Keratinocyte (primary cell): ENCODE measurements around the gene DCUN1D1. TPM values are rescaled to one million over a fixed set of nuclear protein-coding genes. Genes with fewer than 3 reads are reported as not detected.
A peak's percentile ranks its signal among the peaks of the same experiment; 100 is the strongest.

ENCODE experiments used
- DNase-seq: peaks from one replicate; pipeline ENCODE4 v3.0.0-alpha.2; 2011; ENCODE audit warnings: low read depth, missing footprints, low spot score
- FAIRE-seq: peaks from 2 replicates; lab custom pipeline; 2011; peaks lifted over from hg19 to GRCh38; lab: Jason Lieb, UNC
- H2AFZ ChIP-seq: 2 replicates; pipeline ENCODE4 v1.6.0; 2012; ENCODE audit warnings: low read length, control low read depth, inconsistent platforms; ENCODE audit not compliant: control insufficient read depth
- H3K27ac ChIP-seq: 2 replicates; pipeline ENCODE4 v1.5.1; 2011; ENCODE audit warnings: low read length; ENCODE audit not compliant: control insufficient read depth, insufficient read depth
- H3K27me3 ChIP-seq: 3 replicates; pipeline ENCODE4 v1.6.0; 2011; ENCODE audit warnings: low read length; ENCODE audit not compliant: control insufficient read depth, insufficient read depth; ENCODE audit errors: extremely low read depth
- H3K36me3 ChIP-seq, 2 experiments: 2 replicates in 1 of 2; 3 replicates in 1 of 2; pipeline ENCODE4 v1.5.1; 2011; ENCODE audit warnings: low read length in 2 of 2, mild to moderate bottlenecking in 1 of 2; ENCODE audit not compliant: control insufficient read depth in 2 of 2, insufficient read depth in 2 of 2; ENCODE audit errors: extremely low read depth in 1 of 2
- H3K4me1 ChIP-seq: 3 replicates; pipeline ENCODE4 v1.5.1; 2011; ENCODE audit warnings: low read length; ENCODE audit not compliant: control insufficient read depth, insufficient read depth; ENCODE audit errors: extremely low read depth
- H3K4me2 ChIP-seq: 3 replicates; pipeline ENCODE4 v1.6.0; 2011; ENCODE audit warnings: low read depth, low read length; ENCODE audit not compliant: control insufficient read depth, insufficient read depth; ENCODE audit errors: extremely low read depth
- H3K4me3 ChIP-seq, 3 experiments: fragments of 200-600 bp in 1 of 3; sonication (generic) in 1 of 3; 2 replicates in 2 of 3; 3 replicates in 1 of 3; pipeline ENCODE4 v1.5.1; 2011 to 2016; ENCODE audit warnings: low read length in 3 of 3, mild to moderate bottlenecking in 3 of 3, control low read depth in 2 of 3, inconsistent platforms in 1 of 3, low read depth in 1 of 3, mixed read lengths in 1 of 3, mixed run types in 1 of 3, moderate library complexity in 1 of 3; ENCODE audit not compliant: control insufficient read depth in 2 of 3, insufficient read depth in 2 of 3; ENCODE audit errors: extremely low read depth in 1 of 3
- H3K79me2 ChIP-seq: 2 replicates; pipeline ENCODE4 v1.6.0; 2012; ENCODE audit warnings: low read length; ENCODE audit not compliant: control insufficient read depth, insufficient read depth
- H3K9ac ChIP-seq: 3 replicates; pipeline ENCODE4 v1.6.0; 2011; ENCODE audit warnings: low read length; ENCODE audit not compliant: control insufficient read depth, insufficient read depth; ENCODE audit errors: extremely low read depth
- H3K9me1 ChIP-seq: 3 replicates; pipeline ENCODE4 v1.6.0; 2011; ENCODE audit warnings: low read length; ENCODE audit not compliant: control insufficient read depth, insufficient read depth; ENCODE audit errors: extremely low read depth
- H3K9me3 ChIP-seq: 2 replicates; pipeline ENCODE4 v1.5.1; 2012; ENCODE audit warnings: low read depth, low read length; ENCODE audit not compliant: control insufficient read depth
- H4K20me1 ChIP-seq: 3 replicates; pipeline ENCODE4 v1.6.0; 2011; ENCODE audit warnings: low read length; ENCODE audit not compliant: control insufficient read depth, insufficient read depth; ENCODE audit errors: extremely low read depth
- CTCF ChIP-seq, 3 experiments: IDR thresholded peaks in 1 of 3; conservative IDR thresholded peaks in 1 of 3; optimal IDR thresholded peaks in 1 of 3; 2 replicates in 2 of 3; 3 replicates in 1 of 3; pipeline versions ENCODE3 to v1.5.1; 2011; ENCODE audit warnings: low read length in 3 of 3, mild to moderate bottlenecking in 3 of 3, moderate library complexity in 2 of 3, control low read depth in 1 of 3, inconsistent platforms in 1 of 3; ENCODE audit not compliant: insufficient read depth in 2 of 3; ENCODE audit errors: extremely low read depth in 1 of 3
- EZH2 ChIP-seq: IDR thresholded peaks from one replicate; pipeline ENCODE4 v1.6.1; 2012; ENCODE audit warnings: inconsistent platforms, mild to moderate bottlenecking, low read length, moderate library complexity
- dilution Hi-C: fragments of 300-500 bp; cut with MboI; formaldehyde crosslinking; loops from one replicate; pipeline ENCODE4 v1.7.0; 2020; ENCODE audit warnings: low sequenced_read_pairs; ENCODE audit not compliant: extremely low pct_ligation_motif_present
- polyA plus RNA-seq, 5 experiments: library from polyadenylated mRNA; depleted of rRNA in 3 of 5; stranded (reverse) in 3 of 5; stranded (forward) in 1 of 5; unstranded in 1 of 5; fragments of >200 nt; gene quantifications; 1 replicate in 1 of 5; 2 replicates in 3 of 5; 3 replicates in 1 of 5; pipeline versions ENCODE4 v1.2.1 to v1.2.3, GENCODE V29; 2011 to 2012; ENCODE audit warnings: missing spikeins in 2 of 5, low read depth in 1 of 5, low replicate concordance in 1 of 5

DCUN1D1 gene
- polyA plus RNA-seq, 1 donor (not counting 4 experiments of a cell fraction or from before 2014, with no cell fraction given) = 30.1 TPM

- H3K9me3 ChIP-seq = no peaks in the 10 kb centered on the region
- DNase-seq (no peak), FAIRE-seq (no peak)
- H3K9ac ChIP-seq = no peak overlapping the region
- no peaks in the 10 kb centered on the region for H3K79me2 ChIP-seq
- dilution Hi-C loops = no loop called here
- no peak overlapping the region for H3K4me3 ChIP-seq
- H3K4me2 ChIP-seq = no peak overlapping the region
- peak in 1 of 3 experiments; percentile 10 for TF ChIP-seq CTCF (optimal IDR thresholded peaks at IDR 0.05 in 1 of 3, IDR thresholded peaks at IDR 0.05 in 1 of 3, conservative IDR thresholded peaks at IDR 0.05 in 1 of 3; ENCODE audit: extremely low read depth in 1 of 3, insufficient read depth in 2 of 3, low read length in 3 of 3)
- no peak for TF ChIP-seq EZH2
- no peaks in the 10 kb centered on the region for H3K27me3 ChIP-seq
- H3K27ac ChIP-seq = no peak overlapping the region
- H3K36me3 ChIP-seq = peaks cover 3% of the 10 kb centered on the region in 2 experiments
- no peaks in the 10 kb centered on the region for H3K4me1 ChIP-seq
- H3K9me1 ChIP-seq = no peaks in the 10 kb centered on the region
- H2AFZ ChIP-seq = no peak overlapping the region
- H4K20me1 ChIP-seq = no peaks in the 10 kb centered on the region
Measured at GRCh38 chr3:182947888-182948287, 32.5 kb downstream of the DCUN1D1 start.

GRCh38 chr3:182941719-182942118 is 38.6 kb downstream of the DCUN1D1 start:
- H3K4me1 ChIP-seq = peaks cover 5% of the 10 kb centered on the region
- no peak overlapping the region for H3K27ac ChIP-seq
- H3K4me3 ChIP-seq = no peak overlapping the region
- TF ChIP-seq EZH2 (no peak), CTCF (optimal IDR thresholded peaks at IDR 0.05 in 1 of 3, IDR thresholded peaks at IDR 0.05 in 1 of 3, conservative IDR thresholded peaks at IDR 0.05 in 1 of 3; ENCODE audit: extremely low read depth in 1 of 3, insufficient read depth in 2 of 3, low read length in 3 of 3) (no peak)
- H3K4me2 ChIP-seq = no peak overlapping the region
- H3K79me2 ChIP-seq = no peaks in the 10 kb centered on the region
- no peaks in the 10 kb centered on the region for H4K20me1 ChIP-seq
- FAIRE-seq (no peak), DNase-seq (no peak)
- peaks cover 2% of the 10 kb centered on the region in 2 experiments for H3K36me3 ChIP-seq
- dilution Hi-C loops = no loop called here
- H3K9ac ChIP-seq = no peak overlapping the region
- H3K9me1 ChIP-seq = no peaks in the 10 kb centered on the region
- no peaks in the 10 kb centered on the region for H3K9me3 ChIP-seq
- no peaks in the 10 kb centered on the region for H3K27me3 ChIP-seq
- H2AFZ ChIP-seq = no peak overlapping the region
